Natural killer cell (primary cell): ENCODE results near the gene METAP1D. TPM values are rescaled to one million over a fixed set of nuclear protein-coding genes. Genes with fewer than 3 reads are reported as not detected.
"Not testable (repeated sequence)": the region's sequence is repeated elsewhere in the genome, so short reads cannot be mapped to it uniquely, and the experiment has no call there.

Experiments used
- ATAC-seq, 3 donors: fragments of 150-1000 bp in 2 of 3; fragments of 200-7000 bp in 1 of 3; cut with Tn5 transposase; 1 replicate in 1 of 3; 2 replicates in 2 of 3; pipeline ENCODE4 v1.10.0; 2021; ENCODE audit warnings: mild to moderate bottlenecking in 2 of 3, moderate library complexity in 2 of 3
- DNase-seq, 2 donors: peaks; one replicate each; pipeline versions ENCODE4 v3.0.0 to v3.0.0-alpha.2; 2013 to 2021; ENCODE audit warnings: mixed read lengths in 1 of 2
- H3K27ac ChIP-seq: one replicate; pipeline ENCODE4 v1.5.1; 2013; ENCODE audit warnings: mild to moderate bottlenecking, low read length
- H3K27me3 ChIP-seq: one replicate; pipeline ENCODE4 v1.6.1; 2013; ENCODE audit warnings: low read length; ENCODE audit not compliant: control insufficient read depth, insufficient read depth
- H3K36me3 ChIP-seq: one replicate; pipeline ENCODE4 v1.6.1; 2013; ENCODE audit warnings: low read length; ENCODE audit not compliant: control insufficient read depth, insufficient read depth
- H3K4me1 ChIP-seq: one replicate; pipeline ENCODE4 v1.6.1; 2013; ENCODE audit warnings: low read length; ENCODE audit not compliant: control insufficient read depth, insufficient read depth
- H3K4me3 ChIP-seq: one replicate; pipeline ENCODE4 v1.5.1; 2013; ENCODE audit warnings: low read length
- H3K9me3 ChIP-seq: one replicate; pipeline ENCODE4 v1.6.1; 2013; ENCODE audit warnings: low read length; ENCODE audit not compliant: control insufficient read depth, insufficient read depth
- H3K27ac Mint-ChIP-seq, 2 donors: one replicate each; pipeline ENCODE4 v1.8.0; 2022; ENCODE audit warnings: mild to moderate bottlenecking in 2 of 2, mixed read lengths in 2 of 2, moderate library complexity in 1 of 2
- H3K27me3 Mint-ChIP-seq, 2 donors: one replicate each; pipeline ENCODE4 v1.8.0; 2022; ENCODE audit warnings: low read depth in 2 of 2, mixed read lengths in 2 of 2
- H3K36me3 Mint-ChIP-seq: one replicate; pipeline ENCODE4 v1.8.0; 2022; ENCODE audit warnings: mixed read lengths
- H3K4me1 Mint-ChIP-seq, 2 donors: one replicate each; pipeline ENCODE4 v1.8.0; 2022; ENCODE audit warnings: mixed read lengths in 2 of 2
- H3K4me3 Mint-ChIP-seq: one replicate; pipeline ENCODE4 v1.8.0; 2022; ENCODE audit warnings: mild to moderate bottlenecking, moderate library complexity, mixed read lengths
- H3K9me3 Mint-ChIP-seq, 2 donors: one replicate each; pipeline ENCODE4 v1.8.0; 2022; ENCODE audit warnings: mixed read lengths in 2 of 2
- CTCF ChIP-seq: fragments of 200-600 bp; IDR thresholded peaks from one replicate; pipeline ENCODE4 v1.8.0; 2022; ENCODE audit warnings: antibody characterized with exemption
- WGBS: methylation state at CpG from one replicate; pipeline ENCODE4 v1.1.7; 2013; ENCODE audit warnings: missing lambda C conversion rate; ENCODE audit not compliant: insufficient coverage; 5-methylcytosine and 5-hydroxymethylcytosine counted together
- intact Hi-C: fragments of 100-400 bp; cut with micrococcal nuclease; formaldehyde crosslinking; loops from one replicate; pipeline ENCODE4 v1.14.2; 2022
- total RNA-seq, 4 donors: library from RNA; stranded (reverse); fragments of 120-200 nt in 1 of 4; gene quantifications; one replicate each; pipeline versions ENCODE4 v1.2.3 to v1.2.4, GENCODE V29; 2013 to 2022

The METAP1D gene
- total RNA-seq, 3 donors from 2014 or later (not counting 1 experiment from before 2014, with no cell fraction given) = 2.8 to 3.4 (median 3.2) TPM

- Histone ChIP-seq H3K4me1 (peaks cover 26% of the 10 kb centered on the region), H3K27ac (no peak overlapping the region), H3K36me3 (no peaks in the 10 kb centered on the region), H3K4me3 (no peak overlapping the region), H3K9me3 (no peaks in the 10 kb centered on the region), H3K27me3 (peaks cover 53% of the 10 kb centered on the region)
- ATAC-seq = no peak
- Mint-ChIP-seq H3K4me3 (no peak overlapping the region), H3K36me3 (no peaks in the 10 kb centered on the region), H3K27ac (no peak overlapping the region), H3K9me3 (no peaks in the 10 kb centered on the region), H3K4me1 (peaks cover 22 to 35% of the 10 kb centered on the region in 2 donors), H3K27me3 (peaks cover 57 to 65% of the 10 kb centered on the region in 2 donors)
- no peak for DNase-seq
- intact Hi-C loops = loop anchor here (10.0 kb wide), 3 partner anchors 185 to 1295 kb away; partner anchors contain the start of genes GAD1 and HAT1
- no peak for TF ChIP-seq CTCF
- WGBS = 27% methylated on average over 21 of the region's 29 CpGs
Measured at GRCh38 chr2:172109256-172109987, 109.7 kb downstream of the METAP1D start.

- Histone ChIP-seq H3K4me1 (peaks cover 26% of the 10 kb centered on the region), H3K27ac (no peak overlapping the region), H3K4me3 (no peak overlapping the region), H3K27me3 (peaks cover 47% of the 10 kb centered on the region), H3K36me3 (no peaks in the 10 kb centered on the region), H3K9me3 (no peaks in the 10 kb centered on the region)
- intact Hi-C loops = loop anchor here (5.0 to 10.0 kb wide), 4 partner anchors 185 to 1295 kb away; partner anchors contain the start of genes GAD1 and HAT1
- Mint-ChIP-seq H3K27ac (no peak overlapping the region), H3K36me3 (no peaks in the 10 kb centered on the region), H3K27me3 (peaks cover 58 to 68% of the 10 kb centered on the region in 2 donors), H3K4me3 (no peak overlapping the region), H3K9me3 (no peaks in the 10 kb centered on the region), H3K4me1 (peaks cover 20 to 34% of the 10 kb centered on the region in 2 donors)
- DNase-seq = no peak
- WGBS = 47% methylated on average over 30 of the region's 31 CpGs
- ATAC-seq = no peak
- TF ChIP-seq CTCF = no peak
Measured at GRCh38 chr2:172109988-172110811, 110.4 kb downstream of the METAP1D start.

GRCh38 chr2:172113617-172114016, 113.9 kb downstream of the METAP1D start:
- ATAC-seq (peak in 1 of 3 donors; percentile 42), DNase-seq (peak in 1 of 2 donors; percentile 43)
- Histone ChIP-seq H3K4me3 (no peak overlapping the region), H3K27me3 (peaks cover 14% of the 10 kb centered on the region), H3K9me3 (no peaks in the 10 kb centered on the region), H3K4me1 (peaks cover 5% of the 10 kb centered on the region), H3K36me3 (no peaks in the 10 kb centered on the region), H3K27ac (no peak overlapping the region)
- Mint-ChIP-seq H3K9me3 (no peaks in the 10 kb centered on the region), H3K27me3 (peaks cover 31 to 41% of the 10 kb centered on the region in 2 donors), H3K36me3 (no peaks in the 10 kb centered on the region), H3K27ac (no peak overlapping the region), H3K4me1 (peaks cover 6 to 9% of the 10 kb centered on the region in 2 donors), H3K4me3 (no peak overlapping the region)
- no peak for TF ChIP-seq CTCF
- intact Hi-C loops = loop anchor here (5.0 kb wide), 1 partner anchor 301 kb away; no protein-coding TSS in a partner anchor
- 33% methylated on average over 1 of the region's 2 CpGs for WGBS

GRCh38 chr2:172114176-172114575, 114.4 kb downstream of the METAP1D start:
- 83% methylated on average over 5 of the region's 6 CpGs for WGBS
- peaks cover 11% of the 10 kb centered on the region for H3K27me3 ChIP-seq
- H3K27ac Mint-ChIP-seq, DNase-seq, H3K36me3 ChIP-seq, H3K9me3 Mint-ChIP-seq, H3K4me3 Mint-ChIP-seq, H3K4me1 ChIP-seq, H3K4me1 Mint-ChIP-seq, H3K27ac ChIP-seq, ATAC-seq, H3K36me3 Mint-ChIP-seq, H3K4me3 ChIP-seq, H3K9me3 ChIP-seq: not testable (repeated sequence)
- intact Hi-C loops = loop anchor here (5.0 kb wide), 1 partner anchor 302 kb away; no protein-coding TSS in a partner anchor
- peaks cover 28 to 44% of the 10 kb centered on the region in 2 donors for H3K27me3 Mint-ChIP-seq
